IPS-18a (cell line): ENCODE results near the gene MUTYH.
"Not testable (repeated sequence)": the region's sequence is repeated elsewhere in the genome, so short reads cannot be mapped to it uniquely, and the experiment has no call there.

ENCODE experiments used
- H3K27ac ChIP-seq: one replicate; pipeline ENCODE4 v1.5.1; 2013; ENCODE audit warnings: low read length
- H3K27me3 ChIP-seq: one replicate; pipeline ENCODE4 v1.6.1; 2013; ENCODE audit warnings: mild to moderate bottlenecking, low read length; ENCODE audit not compliant: control insufficient read depth, insufficient read depth
- H3K36me3 ChIP-seq: one replicate; pipeline ENCODE4 v1.6.1; 2013; ENCODE audit warnings: low read depth, low read length; ENCODE audit not compliant: control insufficient read depth
- H3K4me1 ChIP-seq: one replicate; pipeline ENCODE4 v1.6.1; 2013; ENCODE audit warnings: low read depth, low read length; ENCODE audit not compliant: control insufficient read depth
- H3K4me3 ChIP-seq: one replicate; pipeline ENCODE4 v1.5.1; 2013; ENCODE audit warnings: low read length
- H3K9ac ChIP-seq: one replicate; pipeline ENCODE4 v1.6.1; 2013; ENCODE audit warnings: mild to moderate bottlenecking, low read length, moderate library complexity
- H3K9me3 ChIP-seq: one replicate; pipeline ENCODE4 v1.6.1; 2013; ENCODE audit warnings: low read depth, low read length; ENCODE audit not compliant: control insufficient read depth

MUTYH gene

GRCh38 chr1:45306319-45306718 is 33.9 kb downstream of the MUTYH start:
- H3K4me1 ChIP-seq = peaks cover 36% of the 10 kb centered on the region
- H3K27ac ChIP-seq = no peak overlapping the region
- H3K36me3 ChIP-seq = no peaks in the 10 kb centered on the region
- no peak overlapping the region for H3K9ac ChIP-seq
- peak overlapping the region; percentile 18 for H3K4me3 ChIP-seq
- H3K9me3 ChIP-seq = no peaks in the 10 kb centered on the region
- H3K27me3 ChIP-seq = no peaks in the 10 kb centered on the region

- Histone ChIP-seq H3K9ac (no peak overlapping the region), H3K27ac (no peak overlapping the region), H3K36me3 (no peaks in the 10 kb centered on the region), H3K4me3 (peak overlapping the region; percentile 18), H3K27me3 (no peaks in the 10 kb centered on the region), H3K9me3 (no peaks in the 10 kb centered on the region), H3K4me1 (peaks cover 36% of the 10 kb centered on the region)
Observed at GRCh38 chr1:45305231-45305630, 35.0 kb downstream of the MUTYH start.

GRCh38 chr1:45304311-45305081 is 35.7 kb downstream of the MUTYH start:
- peak overlapping the region; percentile 77 for H3K4me3 ChIP-seq
- peaks cover 36% of the 10 kb centered on the region for H3K4me1 ChIP-seq
- H3K27me3 ChIP-seq = no peaks in the 10 kb centered on the region
- H3K9me3 ChIP-seq = no peaks in the 10 kb centered on the region
- H3K9ac ChIP-seq = peak overlapping the region; percentile 85
- no peaks in the 10 kb centered on the region for H3K36me3 ChIP-seq
- H3K27ac ChIP-seq = peak overlapping the region; percentile 81

- peak overlapping the region; percentile 85 for H3K9ac ChIP-seq
- H3K36me3 ChIP-seq = no peaks in the 10 kb centered on the region
- peak overlapping the region; percentile 81 for H3K27ac ChIP-seq
- no peaks in the 10 kb centered on the region for H3K9me3 ChIP-seq
- peaks cover 36% of the 10 kb centered on the region for H3K4me1 ChIP-seq
- H3K4me3 ChIP-seq = peak overlapping the region; percentile 77
- no peaks in the 10 kb centered on the region for H3K27me3 ChIP-seq
Observed at GRCh38 chr1:45303520-45304310, 36.5 kb downstream of the MUTYH start.

- peaks cover 37% of the 10 kb centered on the region for H3K4me1 ChIP-seq
- peak overlapping the region; percentile 77 for H3K4me3 ChIP-seq
- no peaks in the 10 kb centered on the region for H3K36me3 ChIP-seq
- H3K27ac ChIP-seq = no peak overlapping the region
- H3K27me3 ChIP-seq = no peaks in the 10 kb centered on the region
- H3K9ac ChIP-seq = peak overlapping the region; percentile 68
- H3K9me3 ChIP-seq = no peaks in the 10 kb centered on the region
Observed at GRCh38 chr1:45302505-45303150, 37.6 kb downstream of the MUTYH start.

- no peaks in the 10 kb centered on the region for H3K36me3 ChIP-seq
- H3K4me3 ChIP-seq = no peak overlapping the region
- H3K9ac ChIP-seq = no peak overlapping the region
- no peaks in the 10 kb centered on the region for H3K27me3 ChIP-seq
- no peak overlapping the region for H3K27ac ChIP-seq
- H3K9me3 ChIP-seq = no peaks in the 10 kb centered on the region
- peaks cover 17% of the 10 kb centered on the region for H3K4me1 ChIP-seq
Observed at GRCh38 chr1:45300669-45300997, 39.6 kb downstream of the MUTYH start.

- H3K27me3 ChIP-seq = no peaks in the 10 kb centered on the region
- no peak overlapping the region for H3K4me3 ChIP-seq
- no peak overlapping the region for H3K27ac ChIP-seq
- peaks cover 12% of the 10 kb centered on the region for H3K4me1 ChIP-seq
- no peaks in the 10 kb centered on the region for H3K9me3 ChIP-seq
- no peak overlapping the region for H3K9ac ChIP-seq
- H3K36me3 ChIP-seq = no peaks in the 10 kb centered on the region
Observed at GRCh38 chr1:45299981-45300668, 40.1 kb downstream of the MUTYH start.

GRCh38 chr1:45299296-45299695 is 40.9 kb downstream of the MUTYH start:
- Histone ChIP-seq H3K36me3 (no peaks in the 10 kb centered on the region), H3K4me1 (peaks cover 5% of the 10 kb centered on the region), H3K9me3 (no peaks in the 10 kb centered on the region), H3K27ac (no peak overlapping the region), H3K9ac (no peak overlapping the region), H3K27me3 (no peaks in the 10 kb centered on the region), H3K4me3 (no peak overlapping the region)

GRCh38 chr1:45297666-45298356 is 42.4 kb downstream of the MUTYH start:
- H3K36me3 ChIP-seq = no peaks in the 10 kb centered on the region
- no peak overlapping the region for H3K4me3 ChIP-seq
- no peaks in the 10 kb centered on the region for H3K27me3 ChIP-seq
- H3K4me1 ChIP-seq = peaks cover 2% of the 10 kb centered on the region
- no peak overlapping the region for H3K9ac ChIP-seq
- H3K27ac ChIP-seq = no peak overlapping the region
- H3K9me3 ChIP-seq = no peaks in the 10 kb centered on the region

- no peaks in the 10 kb centered on the region for H3K36me3 ChIP-seq
- H3K9me3 ChIP-seq = no peaks in the 10 kb centered on the region
- H3K27ac ChIP-seq = no peak overlapping the region
- H3K9ac ChIP-seq = no peak overlapping the region
- H3K4me3 ChIP-seq = no peak overlapping the region
- H3K27me3 ChIP-seq = no peaks in the 10 kb centered on the region
- no peaks in the 10 kb centered on the region for H3K4me1 ChIP-seq
Observed at GRCh38 chr1:45291716-45292115, 48.5 kb downstream of the MUTYH start.

- not testable (repeated sequence) for H3K9ac ChIP-seq, H3K36me3 ChIP-seq, H3K9me3 ChIP-seq, H3K27ac ChIP-seq, H3K27me3 ChIP-seq, H3K4me3 ChIP-seq, H3K4me1 ChIP-seq
Observed at GRCh38 chr1:45291002-45291401, 49.2 kb downstream of the MUTYH start.
